Upper lobe of right lung (tissue), 1 donor: ENCODE results near the gene TAS1R1. TPM values are rescaled to one million over a fixed set of nuclear protein-coding genes. Genes with fewer than 3 reads are reported as not detected.
"Not testable (repeated sequence)": the region's sequence is repeated elsewhere in the genome, so short reads cannot be mapped to it uniquely, and the experiment has no call there.

Experiments used
- ATAC-seq: fragments of 200-7000 bp; cut with Tn5 transposase; one replicate; pipeline ENCODE4 v1.9.1; 2020; ENCODE audit warnings: mild to moderate bottlenecking, moderate library complexity
- DNase-seq: peaks from one replicate; pipeline ENCODE4 v3.0.0-alpha.2; 2020
- H3K27ac ChIP-seq: fragments of 200-600 bp; one replicate; pipeline ENCODE4 v1.8.0; 2022
- H3K27me3 ChIP-seq: fragments of 200-600 bp; one replicate; pipeline ENCODE4 v1.8.0; 2022; ENCODE audit warnings: mild to moderate bottlenecking
- H3K36me3 ChIP-seq: fragments of 200-600 bp; one replicate; pipeline ENCODE4 v1.8.0; 2022
- H3K4me1 ChIP-seq: fragments of 200-600 bp; one replicate; pipeline ENCODE4 v1.8.0; 2022
- H3K4me3 ChIP-seq: fragments of 200-600 bp; one replicate; pipeline ENCODE4 v1.8.0; 2022; ENCODE audit warnings: mild to moderate bottlenecking
- H3K9me3 ChIP-seq: fragments of 200-600 bp; one replicate; pipeline ENCODE4 v1.8.0; 2022
- intact Hi-C: fragments of 100-400 bp; cut with DNase I; formaldehyde crosslinking; loops from one replicate; pipeline ENCODE4 v1.11.0; 2022
- total RNA-seq: library from RNA; stranded (reverse); fragmentation: NEBNext Ultra II Directional; extraction: Animal tissue kit (Norgen Biotek cat#: 25700); gene quantifications from one replicate; pipeline ENCODE4 v1.2.1, GENCODE V29; 2021
- TF ChIP-seq, protein P1 (sequence below): fragments of 200-600 bp; IDR thresholded peaks from one replicate; pipeline ENCODE4 v1.8.0; 2022; ENCODE audit warnings: antibody characterized with exemption
- donor health status: DM: no; HTN: yes; CAD: no; lungs with severe emphysema.

The TAS1R1 gene
- total RNA-seq, 1 donor from 2014 or later: not detected

- Histone ChIP-seq H3K4me3 (no peak overlapping the region), H3K36me3 (peaks cover 61% of the 10 kb centered on the region), H3K27me3 (no peaks in the 10 kb centered on the region), H3K4me1 (peaks cover 33% of the 10 kb centered on the region), H3K9me3 (no peaks in the 10 kb centered on the region), H3K27ac (no peak overlapping the region)
- intact Hi-C loops: no loop called here
- DNase-seq (no peak), ATAC-seq (no peak)
- TF ChIP-seq, protein P1, sequence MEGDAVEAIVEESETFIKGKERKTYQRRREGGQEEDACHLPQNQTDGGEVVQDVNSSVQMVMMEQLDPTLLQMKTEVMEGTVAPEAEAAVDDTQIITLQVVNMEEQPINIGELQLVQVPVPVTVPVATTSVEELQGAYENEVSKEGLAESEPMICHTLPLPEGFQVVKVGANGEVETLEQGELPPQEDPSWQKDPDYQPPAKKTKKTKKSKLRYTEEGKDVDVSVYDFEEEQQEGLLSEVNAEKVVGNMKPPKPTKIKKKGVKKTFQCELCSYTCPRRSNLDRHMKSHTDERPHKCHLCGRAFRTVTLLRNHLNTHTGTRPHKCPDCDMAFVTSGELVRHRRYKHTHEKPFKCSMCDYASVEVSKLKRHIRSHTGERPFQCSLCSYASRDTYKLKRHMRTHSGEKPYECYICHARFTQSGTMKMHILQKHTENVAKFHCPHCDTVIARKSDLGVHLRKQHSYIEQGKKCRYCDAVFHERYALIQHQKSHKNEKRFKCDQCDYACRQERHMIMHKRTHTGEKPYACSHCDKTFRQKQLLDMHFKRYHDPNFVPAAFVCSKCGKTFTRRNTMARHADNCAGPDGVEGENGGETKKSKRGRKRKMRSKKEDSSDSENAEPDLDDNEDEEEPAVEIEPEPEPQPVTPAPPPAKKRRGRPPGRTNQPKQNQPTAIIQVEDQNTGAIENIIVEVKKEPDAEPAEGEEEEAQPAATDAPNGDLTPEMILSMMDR: no peak
These were observed 42.6 kb downstream of the TAS1R1 start for GRCh38 chr1:6597777-6598131.

DNA sequence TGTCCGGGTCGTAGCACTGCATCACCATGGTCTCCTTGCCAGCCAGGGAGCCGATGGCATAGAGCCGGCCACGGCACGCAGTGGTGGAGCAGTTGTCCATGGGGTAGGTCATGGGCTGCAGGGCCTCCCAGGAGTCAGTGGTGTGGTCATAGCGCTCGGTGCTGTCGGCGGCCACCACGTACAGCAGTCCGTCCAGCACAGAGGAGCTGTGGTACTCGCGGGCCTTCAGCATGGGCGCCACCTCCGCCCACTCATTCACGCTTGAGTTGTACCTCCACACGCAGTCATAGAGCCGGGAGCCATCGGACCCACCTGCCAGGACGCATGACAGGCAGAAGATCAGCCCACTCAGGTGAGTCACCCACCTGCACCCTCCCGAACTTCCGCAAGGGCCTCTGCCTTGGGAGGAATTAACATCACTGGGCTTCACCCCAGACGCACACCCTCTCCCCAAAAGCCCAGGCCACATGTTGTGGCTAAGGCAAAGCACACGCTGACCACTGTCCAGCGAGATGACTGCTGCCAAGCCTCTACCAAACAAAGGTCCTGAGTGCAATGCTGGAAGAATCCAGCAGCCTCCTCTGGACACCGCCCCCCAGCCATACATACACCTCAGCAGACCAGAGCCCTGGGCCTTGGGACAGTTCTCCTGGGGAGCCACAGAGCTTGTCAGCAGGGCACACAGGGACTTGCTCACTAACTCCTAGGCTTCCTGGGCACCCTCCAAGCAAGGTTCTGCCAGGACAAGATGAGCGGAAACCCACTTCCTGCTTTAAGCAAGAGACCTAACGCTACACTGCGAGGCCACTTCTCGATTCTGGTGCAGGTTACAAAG is 44.3 kb downstream of the TAS1R1 start:
- Histone ChIP-seq H3K4me1 (peaks cover 42% of the 10 kb centered on the region), H3K9me3 (no peaks in the 10 kb centered on the region), H3K27ac (peak overlapping the region; percentile 99), H3K36me3 (peaks cover 45% of the 10 kb centered on the region), H3K27me3 (no peaks in the 10 kb centered on the region), H3K4me3 (peak overlapping the region; percentile 81)
- intact Hi-C loops: no loop called here
- TF ChIP-seq, protein P1: no peak
- no peak for ATAC-seq
- DNase-seq: no peak

DNA sequence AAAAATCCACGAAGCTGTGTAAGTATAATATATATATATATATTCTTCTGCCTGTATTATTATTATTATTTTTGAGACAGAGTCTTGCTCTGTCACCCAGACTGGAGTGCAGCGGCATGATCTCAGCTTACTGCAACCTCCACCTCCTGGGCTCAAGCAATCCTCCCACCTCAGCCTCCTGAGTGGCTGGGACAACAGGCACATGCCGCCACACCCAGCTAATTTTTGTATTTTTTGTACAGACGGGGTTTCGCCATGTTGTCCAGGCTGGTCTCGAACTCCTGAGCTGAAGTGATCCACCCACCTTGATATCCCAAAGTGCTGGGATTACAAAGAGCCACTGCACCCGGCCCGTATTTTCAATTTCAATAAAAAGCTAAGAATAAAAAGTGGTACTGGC is 44.9 kb downstream of the TAS1R1 start:
- Histone ChIP-seq H3K36me3 (peaks cover 39% of the 10 kb centered on the region), H3K4me1 (peaks cover 48% of the 10 kb centered on the region), H3K27ac (peak overlapping the region; percentile 99), H3K4me3 (peak overlapping the region; percentile 81)
- H3K27me3 ChIP-seq, H3K9me3 ChIP-seq, ATAC-seq, DNase-seq, intact Hi-C loops: not testable (repeated sequence)

DNA sequence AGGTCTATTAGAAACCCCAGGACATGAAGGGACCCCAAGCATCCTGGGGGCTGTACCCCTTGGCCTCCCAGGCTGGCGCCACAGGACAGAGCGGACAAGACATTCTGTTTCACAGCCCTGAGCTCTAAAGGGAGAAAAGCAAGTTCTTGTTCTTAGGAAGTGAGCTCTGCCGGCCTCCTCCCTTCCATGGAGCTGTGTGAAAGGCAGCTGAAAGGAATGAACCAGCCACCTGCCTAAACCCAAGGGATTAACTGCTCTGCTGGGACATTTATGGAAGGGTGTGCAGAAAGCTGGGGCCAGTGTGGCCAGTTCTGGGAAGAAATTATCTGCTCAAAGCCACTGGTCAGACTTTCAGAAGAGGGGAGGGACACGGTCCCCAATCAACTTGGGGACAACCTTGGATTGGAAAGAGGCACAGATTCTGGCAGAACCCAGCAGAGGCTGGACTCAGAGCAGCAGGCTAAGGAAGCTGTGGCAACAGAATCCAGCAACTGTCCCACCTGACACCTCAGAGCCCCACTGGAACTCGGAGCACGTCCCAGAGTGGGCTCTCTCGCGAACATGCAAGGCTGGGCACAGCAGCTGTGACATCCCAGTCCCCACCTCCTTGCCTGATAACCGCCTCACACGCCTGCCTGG is 45.4 kb downstream of the TAS1R1 start:
- Histone ChIP-seq H3K27me3 (no peaks in the 10 kb centered on the region), H3K4me1 (peaks cover 50% of the 10 kb centered on the region), H3K36me3 (peaks cover 34% of the 10 kb centered on the region), H3K9me3 (no peaks in the 10 kb centered on the region), H3K4me3 (peak overlapping the region; percentile 81), H3K27ac (peak overlapping the region; percentile 99)
- intact Hi-C loops: no loop called here
- ATAC-seq: no peak
- DNase-seq: no peak
- TF ChIP-seq, protein P1: no peak

GRCh38 chr1:6601049-6601922 is 46.2 kb downstream of the TAS1R1 start:
- Histone ChIP-seq H3K27ac (peak overlapping the region; percentile 99), H3K36me3 (peaks cover 26% of the 10 kb centered on the region), H3K27me3 (no peaks in the 10 kb centered on the region), H3K4me1 (peaks cover 50% of the 10 kb centered on the region), H3K4me3 (peak overlapping the region; percentile 81), H3K9me3 (no peaks in the 10 kb centered on the region)
- TF ChIP-seq, protein P1: no peak
- intact Hi-C loops: no loop called here
- ATAC-seq (peak; percentile 47), DNase-seq (peak; percentile 79)
